ENCODE results near the gene RPTOR. TPM values are rescaled to one million over a fixed set of nuclear protein-coding genes. Genes with fewer than 3 reads are reported as not detected.

Gene RPTOR
- total and polyA plus RNA-seq, 2 donors (not counting 3 experiments of a cell fraction or from before 2014, with no cell fraction given), result 10.7 to 41.8 TPM

- CTCF ChIA-PET, result no interaction called here
- no peaks in the 10 kb centered on the region for H3K79me2 ChIP-seq (ENCODE audit: control insufficient read depth, insufficient read depth, low read length)
- TF ChIP-seq JUN (IDR thresholded peaks at IDR 0.05; ENCODE audit: borderline replicate concordance, insufficient read depth, insufficient read length, low read depth) (no peak), MAX (IDR thresholded peaks at IDR 0.05; ENCODE audit: insufficient read depth, insufficient read length) (no peak), MYC (IDR thresholded peaks at IDR 0.05; ENCODE audit: low read depth, low read length) (no peak), POLR2A (IDR thresholded peaks at IDR 0.05; ENCODE audit: low read depth, low read length) (no peak), CTCF (IDR thresholded peaks at IDR 0.05; ENCODE audit: extremely low read depth in 1 of 2, insufficient read depth in 1 of 2, low read depth in 1 of 2, low read length in 2 of 2) (no peak), FOS (IDR thresholded peaks at IDR 0.05; ENCODE audit: borderline replicate concordance, insufficient read depth, low read length) (no peak), GATA2 (IDR thresholded peaks at IDR 0.05; ENCODE audit: insufficient read depth, insufficient read length, low read depth, low read length) (no peak), EZH2 (IDR thresholded peaks at IDR 0.05; ENCODE audit: borderline replicate concordance, low read depth, low read length, severe bottlenecking) (no peak), POLR2AphosphoS5 (IDR thresholded peaks at IDR 0.05; ENCODE audit: insufficient read depth, low read depth, low read length) (no peak)
- no peak for DNase-seq (ENCODE audit: low read depth, low spot score)
- H3K4me2 ChIP-seq (ENCODE audit: insufficient read depth, low read length), result no peak overlapping the region
- H3K9me3 ChIP-seq (replicated peaks; ENCODE audit: control insufficient read depth, insufficient read depth, low read length), result no peaks in the 10 kb centered on the region
- intact Hi-C loops (cut with micrococcal nuclease), result no loop called here
- no peak overlapping the region for H3K4me3 ChIP-seq (replicated peaks in 1 of 3; ENCODE audit: insufficient read depth in 1 of 3, low read depth in 1 of 3, low read length in 3 of 3)
- no peaks in the 10 kb centered on the region for H3K9me1 ChIP-seq (replicated peaks; ENCODE audit: control insufficient read depth, extremely low read depth, insufficient read depth, low read length)
- peaks cover 3 to 40% of the 10 kb centered on the region in 2 experiments for H3K36me3 ChIP-seq (ENCODE audit: control insufficient read depth in 2 of 2, extremely low read depth in 1 of 2, insufficient read depth in 2 of 2, low read length in 2 of 2)
- no peak for FAIRE-seq
- no peaks in the 10 kb centered on the region for H4K20me1 ChIP-seq (replicated peaks; ENCODE audit: control insufficient read depth, extremely low read depth, insufficient read depth, low read length)
- POLR2A ChIA-PET, result no interaction called here
- BruUV-seq (replicated peaks), result no TSS peak
- H3K27ac ChIP-seq (ENCODE audit: insufficient read depth, low read depth, low read length), result no peak overlapping the region
- peaks cover 14 to 22% of the 10 kb centered on the region in 2 experiments for H3K27me3 ChIP-seq (ENCODE audit: control insufficient read depth in 2 of 2, insufficient read depth in 2 of 2, low read length in 2 of 2)
- no peak overlapping the region for H2AFZ ChIP-seq (ENCODE audit: low read depth, low read length)
- peaks cover 3% of the 10 kb centered on the region for H3K4me1 ChIP-seq (ENCODE audit: control insufficient read depth, extremely low read depth, insufficient read depth, low read length)
- dilution Hi-C loops (cut with MboI; ENCODE audit: extremely low pct_ligation_motif_present, low sequenced_read_pairs), result no loop called here
- H3K9ac ChIP-seq (replicated peaks; ENCODE audit: extremely low read depth, insufficient read depth, low read length), result no peak overlapping the region
Observed at GRCh38 chr17:81000334-81000630, 455.6 kb downstream of the RPTOR start.

Data from endothelial cell of umbilical vein (primary cell).